SU-DHL-6 (cell line): ENCODE data around the gene DND1.

Experiments
- CTCF ChIP-seq: fragments of 200-600 bp; sonication (generic); IDR thresholded peaks from one replicate; pipeline ENCODE4 v1.5.1; 2017; ENCODE audit warnings: antibody characterized with exemption, mild to moderate bottlenecking, low read length, moderate library complexity; ENCODE audit not compliant: insufficient read depth, poor library complexity, severe bottlenecking
- EZH2phosphoT487 ChIP-seq: fragments of 200-600 bp; sonication (generic), shearing (Covaris generic); conservative IDR thresholded peaks from 2 replicates; pipeline ENCODE4 v1.6.1; 2018; ENCODE audit warnings: mild to moderate bottlenecking, antibody characterized with exemption, low read length, moderate library complexity, mixed read lengths

GRCh38 chr5:140630292-140631035, 42.9 kb downstream of the DND1 start:
- no peak for TF ChIP-seq EZH2phosphoT487
- no peak for TF ChIP-seq CTCF
